Kidney tubule cell (primary cell): ENCODE data around the gene TSPAN11.

Experiments
- DNase-seq: peaks from one replicate; pipeline ENCODE4 v3.0.0-alpha.2; 2018; ENCODE audit warnings: low spot score

The TSPAN11 gene

DNA sequence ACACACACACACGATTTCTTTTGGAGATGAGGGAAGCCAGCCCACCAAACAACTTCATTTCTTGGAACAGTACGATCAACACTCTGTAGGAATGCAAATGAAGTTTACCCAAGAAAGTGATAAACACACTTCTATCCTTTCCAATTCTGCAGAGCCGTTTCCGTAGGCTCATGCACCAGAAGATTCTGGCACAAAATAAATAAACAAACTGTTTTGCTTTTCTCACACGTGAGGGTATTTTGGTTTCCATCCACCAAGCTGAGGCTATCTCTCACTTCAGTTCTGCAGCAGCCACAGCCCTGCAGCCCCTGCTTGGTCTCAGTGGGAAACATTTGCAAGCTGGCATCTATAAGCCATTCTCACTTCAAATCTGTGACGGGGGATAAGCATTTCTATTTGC, 15.3 kb upstream of the TSPAN11 start:
- DNase-seq, result no peak

- DNase-seq, result no peak
Observed at GRCh38 chr12:30913323-30913722, 13.2 kb upstream of the TSPAN11 start.

DNA sequence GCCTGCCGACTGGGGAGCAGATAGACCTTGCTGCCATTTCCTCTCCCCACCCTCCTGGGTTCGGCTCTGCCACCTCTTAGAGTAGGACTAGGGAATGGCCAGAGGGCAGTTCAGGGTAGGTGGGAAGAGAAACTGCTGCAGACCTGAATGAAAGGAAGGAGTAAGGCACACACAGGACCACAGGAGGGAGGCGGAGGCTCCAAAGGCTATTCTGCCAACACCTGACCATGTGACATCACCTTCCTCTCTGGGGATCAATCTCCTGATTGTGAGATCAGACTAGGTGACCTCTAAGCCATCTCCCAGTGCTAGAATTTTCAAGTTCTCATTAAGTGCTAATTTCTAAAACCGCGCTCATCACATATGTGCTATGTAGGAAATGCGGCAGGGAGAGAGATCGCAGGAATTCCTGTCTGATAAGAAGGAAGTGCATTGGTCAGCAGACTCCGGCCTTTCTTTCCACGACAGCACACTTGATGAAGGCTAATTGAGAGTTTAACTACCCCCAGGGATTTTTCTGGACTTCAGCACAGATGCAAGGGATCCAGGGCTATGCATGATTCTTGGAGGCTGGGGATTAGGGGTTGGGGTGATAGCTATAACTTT, 11.5 kb upstream of the TSPAN11 start:
- DNase-seq, result no peak

DNA sequence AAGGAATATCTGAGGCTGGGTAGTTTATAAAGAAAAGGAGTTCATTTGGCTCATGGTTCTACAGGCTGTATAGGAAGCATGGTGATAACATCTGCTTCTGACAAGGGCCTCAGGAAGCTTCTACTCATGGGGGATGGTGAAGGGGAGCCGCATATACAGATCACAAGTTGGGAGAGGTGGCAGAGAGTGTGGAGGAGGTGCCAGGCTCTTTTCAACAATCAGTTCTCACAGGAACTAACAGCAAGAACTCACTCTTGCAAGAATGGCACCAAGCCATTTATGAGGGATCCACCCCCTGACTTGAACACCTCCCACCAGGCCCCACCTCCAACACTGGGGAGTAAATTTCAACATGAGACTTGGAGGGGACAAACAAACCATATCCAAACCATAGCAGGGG, 3.5 kb upstream of the TSPAN11 start:
- no peak for DNase-seq

DNA sequence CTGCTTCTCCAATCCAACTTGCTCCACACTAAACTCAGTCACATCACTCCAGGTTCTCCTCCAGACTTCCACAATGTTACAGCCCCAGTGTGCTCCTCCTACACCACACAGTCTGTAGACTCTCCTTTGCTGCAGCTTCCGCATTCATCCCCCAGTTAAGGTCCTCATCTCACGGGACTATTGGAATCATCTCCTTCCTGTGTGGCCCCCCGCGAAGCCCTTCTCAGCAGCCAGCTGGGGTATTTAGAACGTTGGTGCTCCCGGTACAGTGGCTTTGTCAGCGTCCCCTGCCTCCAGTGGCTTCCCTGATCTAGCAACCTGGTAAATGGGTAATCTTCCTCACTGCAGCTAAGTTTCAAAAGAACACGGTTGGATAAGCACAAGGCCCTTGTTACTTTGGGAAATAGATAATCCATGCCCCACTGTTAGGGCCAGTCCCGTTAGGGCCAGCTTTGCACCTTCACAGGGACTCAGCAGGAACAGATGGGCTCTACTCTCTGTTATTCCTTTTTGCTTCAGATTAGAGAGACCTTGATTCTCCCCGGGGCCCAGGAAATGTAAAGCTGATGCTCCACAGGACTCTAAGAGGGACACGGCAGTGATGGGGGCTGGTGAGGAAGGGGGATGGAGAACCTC, 823 bp upstream of the TSPAN11 start:
- DNase-seq, result peak; percentile 30

GRCh38 chr12:30927222-30927611, 669 bp downstream of the TSPAN11 start:
- DNase-seq, result no peak

DNA sequence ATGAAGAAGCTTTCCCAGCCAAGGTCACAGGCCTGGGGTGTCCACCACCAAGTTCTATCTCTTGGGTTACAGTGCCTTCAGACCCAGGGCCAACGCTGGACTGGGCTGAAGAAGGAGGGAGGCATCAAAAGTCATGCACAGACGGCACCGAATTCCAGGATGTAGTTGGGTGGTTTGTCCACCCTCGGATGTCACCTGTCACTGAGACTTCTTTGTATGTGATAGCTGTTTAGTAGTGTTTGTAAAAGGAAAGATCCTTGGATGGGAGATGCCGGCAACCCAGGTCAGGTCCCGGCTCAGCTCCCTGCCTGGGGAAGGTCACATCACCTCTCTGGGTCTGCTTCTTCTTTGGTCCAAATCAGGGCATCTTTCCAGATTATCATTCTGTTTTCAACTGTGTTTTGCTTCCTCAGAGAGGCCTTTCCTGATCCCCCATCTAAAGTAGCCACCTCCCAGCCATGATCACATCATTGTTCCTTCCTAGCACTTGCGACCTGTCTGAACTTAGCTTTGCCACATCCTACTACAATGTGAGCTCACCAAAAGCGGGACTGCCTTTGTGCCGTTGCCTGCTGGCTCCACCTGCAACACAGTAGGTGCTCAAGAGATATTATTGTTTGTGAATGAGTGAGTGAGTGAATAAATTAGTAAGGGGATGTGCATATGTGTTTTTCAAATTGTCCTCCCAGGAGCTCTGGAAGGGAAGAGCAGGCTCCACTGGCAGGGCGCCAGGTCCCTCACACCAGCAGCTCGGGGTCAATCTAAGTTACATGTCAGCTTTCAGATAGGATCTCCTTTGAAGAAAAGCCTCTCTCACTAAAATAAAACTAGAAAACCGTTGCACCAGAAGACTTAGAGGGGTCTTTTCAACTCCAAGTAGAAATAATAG, 2.1 kb downstream of the TSPAN11 start:
- DNase-seq, result no peak

- no peak for DNase-seq
Observed at GRCh38 chr12:30930238-30930637, 3.7 kb downstream of the TSPAN11 start.

DNA sequence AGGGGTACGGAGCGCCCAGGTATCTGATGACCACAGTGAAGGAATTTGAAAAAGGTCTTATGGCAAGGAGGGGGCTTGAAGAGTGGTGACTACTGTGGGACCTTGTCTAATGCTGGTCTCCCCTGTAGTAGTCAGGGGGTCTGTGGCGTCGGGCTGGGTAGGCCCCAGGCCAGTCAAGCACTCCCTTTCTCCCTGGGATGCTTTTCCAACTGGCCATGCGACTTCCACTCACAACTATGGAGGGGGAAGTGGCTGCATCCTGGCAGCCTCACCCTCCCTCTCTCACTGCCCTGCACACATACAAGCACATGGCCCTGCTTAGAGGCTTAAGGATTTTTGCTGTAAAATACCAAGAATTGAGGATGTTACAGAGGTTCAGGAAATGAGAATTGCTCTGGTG, 4.1 kb downstream of the TSPAN11 start:
- DNase-seq, result no peak

GRCh38 chr12:30932881-30933280, 6.3 kb downstream of the TSPAN11 start:
- DNase-seq, result no peak

DNA sequence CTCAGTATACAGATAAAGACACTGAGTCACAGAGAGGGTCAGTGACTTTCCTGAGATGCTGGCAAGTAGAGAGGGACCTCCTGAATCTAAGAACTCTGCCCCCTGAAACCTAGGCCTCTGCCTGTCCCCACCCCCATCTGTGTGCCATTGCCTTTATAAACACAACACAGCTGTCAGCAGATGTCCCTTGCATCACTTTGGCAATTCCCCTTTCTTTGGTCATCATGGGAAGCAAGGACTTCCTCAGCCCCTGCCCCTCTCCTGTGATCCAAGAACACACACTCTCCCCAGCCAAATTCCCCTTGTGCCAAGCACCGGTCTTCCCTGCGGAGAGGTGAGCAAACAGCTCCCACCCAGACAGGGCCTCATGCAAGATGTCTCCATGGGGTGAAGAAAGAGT, 8.3 kb downstream of the TSPAN11 start:
- DNase-seq, result no peak

GRCh38 chr12:30936036-30936435, 9.5 kb downstream of the TSPAN11 start:
- DNase-seq, result no peak

- DNase-seq, result peak; percentile 48
Observed at GRCh38 chr12:30939234-30939633, 12.7 kb downstream of the TSPAN11 start.

GRCh38 chr12:30942486-30942885, 15.9 kb downstream of the TSPAN11 start:
- DNase-seq, result no peak

DNA sequence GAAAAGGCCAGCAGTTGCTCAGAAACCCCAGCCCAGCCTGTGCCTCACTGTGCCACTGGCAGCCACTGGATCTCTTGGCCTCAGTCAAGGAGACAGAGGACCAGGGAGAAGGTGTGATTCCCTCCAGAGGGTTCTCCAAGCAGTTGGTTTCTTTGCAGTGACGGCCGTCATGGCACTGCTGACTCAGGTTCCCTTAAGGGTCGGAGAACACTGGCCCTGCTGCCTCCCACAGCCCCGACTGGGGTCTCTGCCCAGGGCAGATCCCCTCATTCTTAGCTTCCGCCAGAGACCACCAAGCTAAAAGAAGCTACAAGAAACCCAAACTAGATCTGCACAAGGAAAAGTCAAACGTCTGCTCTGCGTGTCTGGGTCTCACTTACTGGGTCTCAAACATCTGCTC, 16.4 kb downstream of the TSPAN11 start:
- no peak for DNase-seq

DNA sequence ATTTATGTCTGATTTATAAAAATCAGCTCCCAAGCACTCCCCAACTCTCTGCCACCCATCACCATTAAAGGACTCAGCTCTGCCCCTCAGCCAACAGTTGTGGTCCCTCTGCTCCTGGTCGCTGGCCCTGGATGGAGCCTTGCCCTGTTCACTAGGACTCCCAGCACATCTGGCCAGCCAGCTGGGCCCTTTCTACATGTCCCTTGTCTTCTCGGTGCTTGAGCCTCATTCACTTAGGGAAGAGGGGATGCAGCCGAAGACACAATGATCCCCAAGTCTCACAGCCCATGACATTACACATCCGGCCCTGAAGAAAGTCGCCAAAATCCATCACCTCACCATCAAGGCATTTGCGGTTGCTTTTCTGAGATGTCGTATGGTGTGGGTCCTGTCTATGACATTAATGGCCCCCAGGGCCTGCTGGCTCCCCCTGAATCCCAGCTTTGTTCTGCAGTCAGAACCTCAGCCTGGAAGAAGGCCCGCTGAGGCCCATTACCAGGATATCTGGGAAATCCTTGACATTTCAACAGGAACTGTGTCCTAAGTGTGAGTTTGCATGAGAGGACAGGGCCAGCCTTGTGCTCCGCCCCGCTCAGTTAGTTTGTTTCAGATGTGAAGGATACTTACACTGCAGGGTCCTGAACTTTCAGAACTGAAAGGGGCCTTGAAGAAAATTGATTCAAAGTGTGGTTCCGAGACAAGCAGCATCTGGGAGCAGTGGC, 19.1 kb downstream of the TSPAN11 start:
- no peak for DNase-seq

DNA sequence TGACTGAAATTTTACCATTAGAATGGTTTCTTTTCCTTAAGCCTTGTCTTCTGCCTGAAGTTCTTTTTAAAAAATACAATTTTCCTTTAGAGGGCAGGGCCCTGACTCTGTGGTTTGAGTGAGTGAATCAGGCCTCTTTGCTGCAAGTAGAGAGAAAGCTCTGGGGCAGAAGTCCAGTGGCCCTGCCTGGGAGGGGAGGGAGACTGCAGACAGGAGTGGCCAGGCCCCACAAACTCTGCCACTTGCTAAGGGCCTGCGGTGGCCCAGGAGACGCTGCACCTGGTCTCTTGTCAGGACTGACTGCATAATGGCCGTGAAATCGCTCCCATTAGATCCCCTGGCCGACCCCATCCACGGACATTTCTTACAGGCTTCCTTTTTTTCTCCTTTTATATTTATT, 25.5 kb downstream of the TSPAN11 start:
- DNase-seq, result no peak

DNA sequence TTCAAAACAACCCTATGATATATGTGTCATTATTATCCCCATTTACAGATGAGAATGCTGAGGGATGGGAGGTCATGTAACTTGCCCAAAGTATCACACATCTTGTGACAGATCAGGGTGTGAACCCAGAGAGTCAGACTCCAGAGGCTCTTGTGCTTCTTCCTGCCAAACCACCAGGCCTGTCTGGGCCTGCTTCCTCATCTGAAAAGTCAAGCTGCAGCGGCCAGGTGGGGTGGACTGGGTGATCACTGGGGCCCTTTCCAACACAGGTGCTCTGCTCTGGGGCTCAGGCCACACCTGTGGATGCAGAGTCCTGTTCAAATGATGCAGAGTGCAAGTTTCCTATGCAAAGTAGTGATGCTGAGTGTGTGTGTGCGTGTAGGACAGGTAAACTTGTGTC, 26.7 kb downstream of the TSPAN11 start:
- no peak for DNase-seq

DNA sequence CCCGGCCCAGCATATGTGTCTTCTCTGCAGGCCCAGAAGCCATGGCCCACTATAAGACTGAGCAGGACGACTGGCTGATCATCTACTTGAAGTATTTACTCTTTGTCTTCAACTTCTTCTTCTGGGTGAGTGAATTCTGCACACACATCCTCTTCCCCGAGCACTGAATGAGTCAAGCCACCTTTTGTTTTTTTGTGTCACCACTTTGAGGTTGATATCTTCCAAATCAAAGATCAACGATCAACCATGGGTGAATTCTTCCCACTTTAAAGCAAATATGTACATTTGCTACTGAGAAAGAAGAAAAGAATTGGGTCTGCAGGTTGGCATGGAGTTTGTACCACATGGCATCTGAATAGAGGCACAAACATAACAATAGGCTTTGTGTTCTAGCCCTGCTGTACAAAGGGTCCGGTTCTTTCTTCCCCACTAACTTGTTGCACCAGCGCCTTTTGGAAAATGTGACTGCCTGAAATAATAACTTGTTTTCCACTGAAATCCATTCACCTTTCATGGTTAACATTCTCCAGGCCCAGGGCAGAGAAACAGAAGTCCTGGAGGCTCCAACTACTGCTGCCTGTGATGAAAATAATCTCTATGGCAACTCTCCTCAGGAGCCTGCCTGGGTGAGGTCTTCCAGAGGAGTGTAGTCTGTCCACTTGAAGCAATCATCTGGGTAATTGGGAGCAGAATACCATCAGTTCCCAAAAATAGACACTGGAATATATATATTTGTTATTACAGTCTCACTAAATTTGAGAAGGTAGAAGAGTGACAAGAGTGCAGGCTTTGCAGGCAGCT, 27.6 kb downstream of the TSPAN11 start:
- no peak for DNase-seq

- DNase-seq, result no peak
Observed at GRCh38 chr12:30955214-30955613, 28.7 kb downstream of the TSPAN11 start.

GRCh38 chr12:30959110-30959710, 32.7 kb downstream of the TSPAN11 start:
- DNase-seq, result no peak
